ENCODE data around the gene NTM. TPM values are rescaled to one million over a fixed set of nuclear protein-coding genes. Genes with fewer than 3 reads are reported as not detected.

The NTM gene
- total and polyA plus RNA-seq, 12 donors: 0.43 to 3.0 (median 1.3) TPM

DNA sequence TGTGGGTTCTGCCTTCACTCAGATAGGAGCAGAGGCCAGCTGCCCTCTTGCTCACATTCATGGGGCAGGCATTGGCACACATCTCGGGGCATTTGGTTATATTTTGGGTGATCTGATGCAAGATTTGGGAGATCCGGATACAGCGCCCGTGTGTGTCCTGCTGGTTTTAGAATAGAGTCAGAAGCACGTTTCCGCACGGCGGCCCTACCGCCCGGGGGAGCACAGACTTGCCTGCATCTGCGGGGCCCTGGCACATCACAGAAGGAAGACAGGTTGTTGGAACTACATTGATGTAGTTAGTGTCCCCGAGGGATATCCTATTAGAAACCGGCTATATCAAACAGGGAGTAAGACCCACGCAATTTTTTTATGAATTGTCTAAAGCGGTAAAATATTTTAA is 982.8 kb downstream of the NTM start:
- TF ChIP-seq CTCF (IDR thresholded peaks at IDR 0.05): no peak
- Histone ChIP-seq H3K27ac (no peak overlapping the region), H3K9me3 (no peaks in the 10 kb centered on the region), H3K27me3 (no peaks in the 10 kb centered on the region), H3K36me3 (no peaks in the 10 kb centered on the region), H3K4me1 (peaks cover 0 to 11% (median 0%) of the 10 kb centered on the region in 9 donors), H3K4me3 (no peak overlapping the region)
- ATAC-seq: no peak
- intact Hi-C loops (cut with DNase I): no loop called here
- no peak for DNase-seq
- 92 to 93% methylated on average over 15 of the region's 15 CpGs for WGBS, 2 donors

GRCh38 chr11:132357811-132358572 is 987.6 kb downstream of the NTM start:
- WGBS, 2 donors: 62 to 71% methylated on average over 13 of the region's 13 CpGs
- ATAC-seq: no peak

GRCh38 chr11:132358573-132358953 is 988.1 kb downstream of the NTM start:
- no peaks in the 10 kb centered on the region for H3K9me3 ChIP-seq
- TF ChIP-seq CTCF (IDR thresholded peaks at IDR 0.05): no peak
- intact Hi-C loops (cut with DNase I): no loop called here
- no peaks in the 10 kb centered on the region for H3K4me1 ChIP-seq
- no peak overlapping the region for H3K27ac ChIP-seq
- H3K36me3 ChIP-seq: no peaks in the 10 kb centered on the region
- DNase-seq: no peak
- no peak overlapping the region for H3K4me3 ChIP-seq
- WGBS, 2 donors: 71 to 74% methylated on average over 4 of the region's 4 CpGs
- ATAC-seq: no peak
- H3K27me3 ChIP-seq: peaks cover 0 to 10% (median 0%) of the 10 kb centered on the region in 7 donors

More at GRCh38 chr11:132357811-132358572, 987.6 kb downstream of the NTM start:
- no peak for TF ChIP-seq CTCF (IDR thresholded peaks at IDR 0.05)
- intact Hi-C loops (cut with DNase I): no loop called here
- H3K9me3 ChIP-seq: no peaks in the 10 kb centered on the region
- no peak for DNase-seq
- no peak overlapping the region for H3K4me3 ChIP-seq
- H3K4me1 ChIP-seq: no peaks in the 10 kb centered on the region
- H3K27ac ChIP-seq: no peak overlapping the region
- H3K27me3 ChIP-seq: peaks cover 0 to 10% (median 0%) of the 10 kb centered on the region in 7 donors
- H3K36me3 ChIP-seq: no peaks in the 10 kb centered on the region

DNA sequence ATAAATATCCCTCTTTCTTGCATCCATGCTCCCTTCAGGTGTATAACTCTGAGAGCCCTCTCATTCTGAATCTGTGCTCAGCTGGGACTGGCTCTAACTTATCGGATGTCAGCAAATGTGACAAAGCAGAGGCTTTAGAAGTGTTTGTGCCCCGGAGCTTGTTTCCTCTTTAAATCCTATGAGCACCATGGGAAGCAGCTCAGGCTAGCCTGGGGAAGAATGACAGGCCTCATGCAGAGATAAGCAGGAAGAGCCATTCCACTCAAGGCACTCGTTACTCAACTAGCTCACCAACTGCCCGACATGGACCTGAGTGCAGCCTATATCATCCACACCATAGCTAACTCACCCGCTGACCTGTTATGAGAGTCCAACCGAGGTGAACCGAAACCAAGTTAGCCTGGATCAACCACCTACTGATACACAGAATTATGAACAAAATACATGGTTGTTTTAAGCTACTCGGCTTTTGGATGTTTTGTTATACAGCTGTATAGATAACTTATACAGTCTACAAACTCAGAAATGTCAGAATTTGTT is 990.7 kb downstream of the NTM start:
- no peak for DNase-seq
- no peaks in the 10 kb centered on the region for H3K9me3 ChIP-seq
- peaks cover 0 to 10% (median 0%) of the 10 kb centered on the region in 7 donors for H3K27me3 ChIP-seq
- WGBS, 2 donors: 61 to 63% methylated on average over 8 of the region's 8 CpGs
- H3K4me3 ChIP-seq: no peak overlapping the region
- ATAC-seq: no peak
- intact Hi-C loops (cut with DNase I): no loop called here
- no peak overlapping the region for H3K27ac ChIP-seq
- H3K4me1 ChIP-seq: no peaks in the 10 kb centered on the region
- H3K36me3 ChIP-seq: no peaks in the 10 kb centered on the region
- TF ChIP-seq CTCF (IDR thresholded peaks at IDR 0.05): no peak
